Measurements from ENCODE around the gene OR10A2.
"Not testable (repeated sequence)": the region's sequence is repeated elsewhere in the genome, so short reads cannot be mapped to it uniquely, and the experiment has no call there.

Gene OR10A2, protein sequence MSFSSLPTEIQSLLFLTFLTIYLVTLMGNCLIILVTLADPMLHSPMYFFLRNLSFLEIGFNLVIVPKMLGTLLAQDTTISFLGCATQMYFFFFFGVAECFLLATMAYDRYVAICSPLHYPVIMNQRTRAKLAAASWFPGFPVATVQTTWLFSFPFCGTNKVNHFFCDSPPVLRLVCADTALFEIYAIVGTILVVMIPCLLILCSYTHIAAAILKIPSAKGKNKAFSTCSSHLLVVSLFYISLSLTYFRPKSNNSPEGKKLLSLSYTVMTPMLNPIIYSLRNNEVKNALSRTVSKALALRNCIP

GRCh38 chr11:6862961-6863360 is at the start of gene OR10A2:
TSS of gene OR10A2 (plus strand) at chr11:6863057. CDS start at chr11:6869755, 6,698 bp downstream.
- in situ Hi-C loops (cut with MboI; ENCODE audit: low sequenced_read_pairs): no loop called here

DNA sequence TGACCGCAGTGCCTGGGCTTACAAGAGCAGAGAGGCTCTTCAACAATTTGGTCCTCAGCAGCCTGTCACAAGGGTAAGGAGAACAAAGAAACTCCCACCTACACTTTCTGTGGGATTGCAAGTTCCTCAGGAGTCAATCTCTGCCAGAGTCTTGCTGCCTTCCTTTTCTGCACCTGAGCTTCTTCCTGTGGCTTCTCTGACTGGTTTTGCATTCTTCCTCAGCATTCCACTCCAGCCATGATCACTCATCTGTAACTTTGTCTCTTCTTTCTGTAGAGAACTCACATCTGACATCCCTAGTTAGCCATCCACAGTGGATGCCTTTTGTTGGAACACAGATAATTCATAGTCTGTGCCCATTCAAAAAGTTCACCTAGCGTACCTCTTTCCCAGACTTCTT is 49.2 kb upstream of the OR10A2 start:
- in situ Hi-C loops (cut with MboI; ENCODE audit: low sequenced_read_pairs): no loop called here

GRCh38 chr11:6817694-6818093 is 45.2 kb upstream of the OR10A2 start:
- in situ Hi-C loops (cut with MboI; ENCODE audit: low sequenced_read_pairs): no loop called here

GRCh38 chr11:6818967-6819366 is 43.9 kb upstream of the OR10A2 start:
- in situ Hi-C loops (cut with MboI; ENCODE audit: low sequenced_read_pairs): no loop called here

DNA sequence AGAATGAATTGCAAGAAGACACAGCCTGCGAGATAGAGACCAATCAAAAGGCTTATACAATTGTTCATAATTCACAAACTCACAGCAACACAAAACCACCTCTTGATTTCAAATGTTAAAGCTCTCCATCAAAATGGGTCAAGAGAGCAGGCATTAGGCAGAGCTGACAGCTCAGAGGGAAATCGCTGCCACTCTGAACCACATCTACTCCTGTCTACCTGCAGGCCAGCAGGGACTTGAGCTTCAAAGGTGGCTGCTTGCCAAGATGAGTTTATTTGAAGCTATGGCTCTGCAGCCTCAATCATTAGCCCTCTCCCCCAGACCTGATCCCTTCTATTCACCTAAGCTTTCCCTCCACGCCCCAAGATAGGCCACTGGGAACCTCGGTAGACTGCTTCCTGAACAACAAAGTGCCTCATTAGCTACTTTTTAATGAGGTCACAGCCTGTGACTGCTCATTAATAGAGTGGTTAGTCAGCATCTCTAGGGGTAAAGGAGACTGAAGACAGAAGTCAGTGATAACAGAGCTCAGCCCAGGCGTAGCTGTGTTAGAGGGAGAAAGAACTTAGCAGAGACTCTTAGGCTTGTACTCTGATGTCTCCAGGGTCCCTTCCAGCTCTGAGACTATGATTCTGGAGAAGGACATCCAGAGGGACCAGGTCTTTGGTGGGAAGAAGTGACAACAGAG is 38.6 kb upstream of the OR10A2 start:
- in situ Hi-C loops (cut with MboI; ENCODE audit: low sequenced_read_pairs): no loop called here

DNA sequence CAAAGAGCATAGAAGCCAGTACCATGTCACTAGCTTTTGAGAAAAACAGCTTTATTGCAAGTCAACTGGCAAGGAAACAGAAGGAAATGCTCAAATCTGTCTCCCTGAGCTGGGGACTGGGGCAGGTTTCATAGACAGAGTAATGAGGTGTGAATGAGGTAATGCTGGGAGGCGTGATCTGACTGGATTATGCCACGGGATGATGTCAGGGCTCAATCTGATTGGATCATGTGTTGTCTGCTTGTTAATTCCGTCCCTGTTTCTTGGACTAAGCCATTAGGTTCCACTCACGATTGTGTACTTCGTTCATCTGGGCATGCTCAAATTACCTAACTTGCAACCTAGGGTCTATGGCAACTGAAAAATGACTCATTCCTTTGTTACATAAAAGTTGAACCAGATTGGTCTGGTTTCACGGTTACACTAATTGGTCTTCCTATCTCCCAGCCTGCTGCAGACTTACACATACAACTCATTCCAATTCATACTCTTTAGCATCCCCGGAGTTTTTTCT is 37.6 kb upstream of the OR10A2 start:
- in situ Hi-C loops (cut with MboI; ENCODE audit: low sequenced_read_pairs): no loop called here

GRCh38 chr11:6828103-6828502 is 34.8 kb upstream of the OR10A2 start:
- in situ Hi-C loops (cut with MboI; ENCODE audit: low sequenced_read_pairs): no loop called here

GRCh38 chr11:6833356-6833755 is 29.5 kb upstream of the OR10A2 start:
- in situ Hi-C loops (cut with MboI; ENCODE audit: low sequenced_read_pairs): no loop called here

DNA sequence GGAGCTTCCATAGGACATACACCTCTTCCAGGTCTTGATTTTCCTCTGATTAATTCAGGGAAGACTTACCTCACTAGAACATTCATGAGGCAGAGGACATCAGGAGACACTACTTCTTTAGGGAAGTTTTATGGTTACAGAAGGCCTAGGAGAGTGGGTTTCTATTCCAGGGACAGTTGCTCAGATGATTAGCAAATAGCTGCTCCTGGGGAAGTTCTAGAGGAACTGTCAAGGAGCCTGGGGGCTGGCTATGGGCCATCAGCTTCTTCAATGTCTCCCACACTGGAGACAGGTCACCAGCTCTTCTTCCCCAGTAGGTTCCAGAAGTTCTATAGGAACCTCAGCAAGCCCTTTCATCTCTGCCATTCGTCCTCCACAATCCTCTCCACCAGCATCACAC is 28.8 kb upstream of the OR10A2 start:
- in situ Hi-C loops (cut with MboI; ENCODE audit: low sequenced_read_pairs): no loop called here

DNA sequence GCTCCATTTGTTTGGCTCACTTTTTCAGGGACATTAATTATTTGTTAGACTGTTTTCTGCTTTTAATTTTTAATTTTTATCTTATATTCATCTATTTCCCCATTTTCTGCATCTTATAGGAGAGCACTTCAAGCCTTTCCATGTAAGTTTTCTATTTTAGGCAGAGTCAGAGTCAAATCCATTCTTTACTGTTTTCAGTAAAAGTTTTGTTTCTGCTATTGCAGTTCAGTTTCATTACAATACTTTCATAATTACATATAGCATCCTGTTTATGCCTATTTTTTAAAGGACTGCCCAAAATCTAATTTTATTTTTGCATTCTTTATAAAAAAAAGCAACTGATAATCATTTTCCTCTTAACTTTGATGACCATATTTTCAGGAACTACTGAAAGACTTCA is 21.2 kb upstream of the OR10A2 start:
- in situ Hi-C loops (cut with MboI; ENCODE audit: low sequenced_read_pairs): no loop called here

DNA sequence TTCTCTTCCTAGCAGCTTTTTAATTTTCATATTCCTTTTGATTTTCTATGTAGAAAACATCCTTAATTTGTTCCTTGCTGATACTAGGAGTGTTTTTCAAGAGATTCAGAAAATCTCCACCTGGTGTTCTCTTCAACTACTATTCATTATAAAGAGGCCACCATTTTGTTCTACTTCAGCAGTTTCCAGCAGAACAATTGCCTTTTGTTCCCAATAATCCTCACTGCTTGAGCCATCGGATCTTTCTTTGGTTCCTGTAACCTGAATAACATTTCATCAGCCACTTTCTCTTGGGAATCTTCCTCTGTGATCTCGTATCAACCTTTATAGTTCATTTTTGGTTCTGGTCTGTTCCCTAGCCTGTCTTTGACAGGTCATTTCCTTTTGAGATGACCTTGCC is 19.2 kb upstream of the OR10A2 start:
- in situ Hi-C loops (cut with MboI; ENCODE audit: low sequenced_read_pairs): no loop called here

DNA sequence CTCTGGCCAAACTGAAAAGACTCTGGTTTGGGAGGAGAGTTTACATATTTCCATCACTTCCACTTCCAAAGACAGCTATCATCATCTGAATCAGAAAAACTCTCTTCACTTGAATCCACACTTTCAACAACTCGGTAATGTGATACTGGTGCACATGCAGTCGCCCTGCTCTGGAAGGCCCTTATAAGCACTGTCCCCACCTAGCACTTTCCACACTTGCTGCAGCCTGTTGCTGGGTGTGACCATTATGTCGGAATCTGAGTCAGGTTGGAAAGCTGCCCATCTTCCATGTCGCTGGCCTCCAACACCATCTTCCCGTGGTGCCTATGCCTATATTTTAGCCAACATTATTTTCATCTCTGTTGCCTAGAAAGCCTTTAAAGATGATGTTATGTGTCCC is 18.5 kb upstream of the OR10A2 start:
- in situ Hi-C loops (cut with MboI; ENCODE audit: low sequenced_read_pairs): no loop called here

- in situ Hi-C loops (cut with MboI; ENCODE audit: low sequenced_read_pairs): no loop called here
Measured at GRCh38 chr11:6845383-6845782, 17.5 kb upstream of the OR10A2 start, which contains the start of gene OR10A5. TSS of gene OR10A5 (plus strand) at chr11:6845683. CDS start at chr11:6845683, 0 bp downstream.

DNA sequence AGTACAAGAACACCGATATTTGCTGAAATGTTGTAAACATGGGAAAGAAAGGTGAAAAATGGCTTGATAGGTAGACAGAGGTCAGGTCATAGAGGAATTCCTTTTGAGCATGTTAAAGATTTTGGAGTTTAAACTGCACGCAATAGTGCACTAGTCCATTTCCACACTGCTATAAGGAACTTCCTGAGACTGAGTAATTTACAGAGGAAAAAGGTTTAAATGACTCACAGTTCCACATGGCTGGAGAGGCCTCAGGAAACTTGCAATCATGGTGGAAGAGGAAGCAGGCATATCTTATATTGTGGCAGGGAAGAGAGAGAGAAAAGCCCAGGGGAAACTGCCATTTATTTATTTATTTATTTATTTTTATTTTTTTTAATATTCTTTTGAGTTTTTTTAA is 12.3 kb upstream of the OR10A2 start:
- in situ Hi-C loops (cut with MboI; ENCODE audit: low sequenced_read_pairs): no loop called here

DNA sequence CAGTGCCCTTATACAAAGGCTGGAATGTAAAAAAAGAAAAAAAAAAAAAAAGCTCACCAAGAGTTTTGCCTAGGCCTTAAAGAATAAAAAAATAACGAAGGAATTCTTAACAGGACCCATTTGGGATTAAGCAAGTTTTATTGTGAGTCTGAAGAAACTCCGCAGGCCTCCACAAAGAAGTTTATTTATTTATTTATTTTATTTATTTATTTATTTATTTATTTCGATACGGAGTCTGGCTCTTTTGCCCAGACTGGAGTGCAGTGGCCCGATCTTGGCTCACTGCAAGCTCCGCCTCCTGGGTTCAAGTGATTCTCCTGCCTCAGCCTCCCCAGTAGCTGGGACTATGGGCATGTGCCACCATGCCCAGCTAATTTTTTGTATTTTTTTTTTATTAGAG is 8.1 kb upstream of the OR10A2 start:
- in situ Hi-C loops (cut with MboI; ENCODE audit: low sequenced_read_pairs): not testable (repeated sequence)

DNA sequence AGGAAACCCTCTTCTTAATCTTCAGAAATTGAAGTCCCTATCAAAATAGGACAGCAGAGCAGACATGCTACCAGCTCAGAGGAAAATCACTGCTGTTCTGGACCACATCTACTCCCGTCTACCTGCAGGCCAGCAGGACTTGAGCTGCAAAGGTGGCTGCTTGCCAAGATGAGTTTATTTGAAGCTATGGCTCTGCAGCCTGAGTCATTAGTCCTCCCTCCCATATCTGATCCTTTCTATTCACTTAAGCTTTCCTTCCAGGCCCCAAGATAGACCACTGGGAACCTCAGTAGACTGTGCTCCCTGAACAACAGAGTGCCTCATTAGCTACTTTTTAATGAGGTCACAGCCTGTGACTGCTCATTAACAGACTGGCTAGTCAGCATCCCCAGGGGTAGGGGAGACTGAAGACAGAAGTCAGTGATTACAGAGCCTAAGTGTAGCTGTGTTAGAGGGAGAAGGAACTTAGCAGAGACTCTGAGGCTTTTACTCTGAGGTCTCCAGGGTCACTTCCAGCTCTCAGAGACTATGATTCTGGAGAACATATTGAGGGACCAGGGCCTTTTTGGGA is 6.8 kb upstream of the OR10A2 start:
- in situ Hi-C loops (cut with MboI; ENCODE audit: low sequenced_read_pairs): no loop called here

DNA sequence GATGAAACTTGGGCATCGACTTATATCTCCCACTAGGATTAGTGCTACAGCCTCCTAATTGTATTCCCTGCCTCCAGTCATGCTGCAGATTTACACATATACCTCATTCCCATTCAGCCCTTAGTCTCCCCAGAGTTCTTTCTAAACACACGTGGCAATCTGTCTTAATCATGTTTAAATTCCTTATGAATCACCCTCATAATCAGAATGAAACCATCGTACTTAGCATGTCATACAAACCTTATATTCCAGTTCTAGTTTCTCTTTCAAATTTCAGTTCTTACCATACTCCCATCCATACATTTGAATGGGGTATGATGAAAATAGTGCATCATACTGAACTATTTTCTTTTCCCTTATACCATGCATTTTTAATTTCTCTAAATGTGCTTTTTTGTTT is 6.0 kb upstream of the OR10A2 start:
- in situ Hi-C loops (cut with MboI; ENCODE audit: low sequenced_read_pairs): no loop called here

DNA sequence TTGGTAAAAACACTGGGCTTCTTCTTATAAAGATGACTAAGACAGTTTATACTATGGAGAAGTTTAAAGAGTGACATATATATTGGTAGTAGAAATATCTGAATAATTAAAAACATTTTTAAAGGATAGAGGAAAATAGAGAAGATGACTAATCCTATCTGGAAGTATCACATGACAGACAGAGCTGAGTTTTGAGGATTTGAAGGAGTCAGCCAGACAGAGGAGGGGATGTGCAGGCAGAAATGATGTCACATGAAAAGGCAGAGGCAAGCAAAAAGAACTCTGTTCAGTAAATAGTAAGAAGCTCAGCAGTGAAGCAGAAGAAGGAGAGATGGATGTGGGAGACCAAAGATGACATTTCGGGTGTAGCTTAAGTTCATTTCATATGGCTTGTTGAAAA is 1.6 kb downstream of the OR10A2 start:
- in situ Hi-C loops (cut with MboI; ENCODE audit: low sequenced_read_pairs): no loop called here

DNA sequence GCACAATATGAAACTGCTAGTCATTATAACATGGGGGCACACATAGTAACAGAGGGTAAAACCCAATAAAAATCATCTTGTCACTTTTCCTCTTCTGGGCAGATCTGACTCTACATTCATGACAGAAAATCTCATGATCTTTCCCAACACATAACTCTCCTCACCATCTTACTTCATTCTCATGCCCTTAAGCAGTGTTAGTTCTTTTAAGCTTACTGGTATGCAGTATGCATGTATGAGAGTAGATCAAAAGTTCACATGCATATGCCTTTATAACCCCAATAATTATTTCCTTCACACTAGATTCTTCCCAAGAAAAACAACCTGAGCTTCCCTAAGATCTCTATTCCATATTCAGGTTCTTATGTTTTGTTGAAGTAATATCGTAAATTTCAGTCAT is 8.4 kb downstream of the OR10A2 start:
- in situ Hi-C loops (cut with MboI; ENCODE audit: low sequenced_read_pairs): no loop called here

DNA sequence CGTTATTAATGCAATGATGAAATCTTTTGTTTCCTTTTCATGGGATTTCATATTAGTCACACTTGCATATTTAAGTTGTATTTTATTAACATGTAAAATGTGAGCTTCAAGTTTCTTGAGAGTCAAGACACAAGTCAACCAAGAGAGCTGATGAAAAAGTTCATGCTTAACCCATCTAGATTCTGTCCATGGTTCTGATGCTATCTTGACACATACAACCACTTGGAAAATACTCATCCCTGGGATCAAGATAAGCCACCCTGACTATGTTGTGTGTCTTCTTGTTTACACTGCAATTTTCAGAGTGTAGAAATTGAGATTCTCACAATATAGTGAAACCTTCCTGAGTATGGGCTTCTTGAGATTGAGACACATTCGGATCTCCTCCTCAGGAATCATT is 12.9 kb downstream of the OR10A2 start:
- in situ Hi-C loops (cut with MboI; ENCODE audit: low sequenced_read_pairs): no loop called here

DNA sequence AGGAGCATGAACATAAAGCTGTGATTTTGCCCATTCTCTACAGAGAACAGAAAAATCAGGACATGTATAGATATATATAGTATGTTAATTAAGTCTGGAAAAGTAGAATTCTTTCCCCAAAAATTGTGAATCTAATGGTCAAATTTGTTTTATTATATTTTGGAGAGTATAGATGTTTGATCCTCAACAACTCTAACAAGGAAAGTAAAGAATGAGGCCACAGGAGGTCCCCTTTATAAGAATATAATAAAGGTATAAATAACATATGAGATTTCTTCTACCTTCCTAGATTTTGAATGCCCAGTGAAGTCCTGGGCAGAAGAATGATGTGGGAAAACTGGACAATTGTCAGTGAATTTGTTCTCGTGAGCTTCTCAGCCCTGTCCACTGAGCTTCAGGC is 13.5 kb downstream of the OR10A2 start, which contains the start of gene OR10A4:
TSS of gene OR10A4 (plus strand) at position 301 of the 400 bp plus-strand sequence. CDS start at position 324, 23 bp downstream.
- in situ Hi-C loops (cut with MboI; ENCODE audit: low sequenced_read_pairs): no loop called here

- in situ Hi-C loops (cut with MboI; ENCODE audit: low sequenced_read_pairs): no loop called here
Measured at GRCh38 chr11:6876914-6877313, 14.1 kb downstream of the OR10A2 start.
